HEK293 (cell line): Measurements from ENCODE around the gene ME3.

Source experiments
- BCL11B ChIP-seq: fragments of 450-650 bp; formaldehyde crosslinking; IDR thresholded peaks from 2 replicates; pipeline ENCODE4 v1.5.1; 2016; ENCODE audit warnings: low read depth, missing biosample characterization, missing genetic modification characterization
- CTCF ChIP-seq: fragments of 450-650 bp; formaldehyde crosslinking; IDR thresholded peaks from 2 replicates; pipeline ENCODE4 v1.5.1; 2016; ENCODE audit warnings: missing biosample characterization, missing genetic modification characterization
- GLI2 ChIP-seq: fragments of 450-650 bp; formaldehyde crosslinking; IDR thresholded peaks from 2 replicates; pipeline ENCODE4; 2017; ENCODE audit warnings: missing biosample characterization, missing genetic modification characterization, low read depth, borderline replicate concordance
- KLF7 ChIP-seq: fragments of 450-650 bp; formaldehyde crosslinking; IDR thresholded peaks from 2 replicates; pipeline ENCODE4 v1.5.1; 2016; ENCODE audit warnings: missing biosample characterization, missing genetic modification characterization, borderline replicate concordance
- YY1 ChIP-seq: fragments of 450-650 bp; formaldehyde crosslinking; IDR thresholded peaks from 2 replicates; pipeline ENCODE4 v1.5.1; 2018; ENCODE audit warnings: missing biosample characterization, missing genetic modification characterization
- ZNF16 ChIP-seq: fragments of 450-650 bp; formaldehyde crosslinking; IDR thresholded peaks from 2 replicates; pipeline ENCODE4 v1.5.1; 2016; ENCODE audit warnings: low read depth, missing biosample characterization, missing genetic modification characterization
- ZNF76 ChIP-seq: fragments of 450-650 bp; formaldehyde crosslinking; IDR thresholded peaks from 2 replicates; pipeline ENCODE4; 2016; ENCODE audit warnings: low read depth, missing biosample characterization, missing genetic modification characterization, borderline replicate concordance
- ZXDB ChIP-seq: fragments of 450-650 bp; formaldehyde crosslinking; IDR thresholded peaks from 2 replicates; pipeline ENCODE4 v1.5.1; 2016; ENCODE audit warnings: missing biosample characterization, missing genetic modification characterization

GRCh38 chr11:86629045-86629706, 43.2 kb downstream of the ME3 start:
- TF ChIP-seq CTCF (tag by site-specific recombination) (no peak), YY1 (no peak), KLF7 (tag by site-specific recombination) (no peak), BCL11B (tag by site-specific recombination) (no peak), GLI2 (tag by site-specific recombination) (no peak), ZNF16 (no peak), ZNF76 (tag by site-specific recombination) (no peak), ZXDB (no peak)
